GM19043 (cell line): ENCODE measurements around the gene ACAP3.
"Not testable (repeated sequence)": the region's sequence is repeated elsewhere in the genome, so short reads cannot be mapped to it uniquely, and the experiment has no call there.

Experiments used
- ATAC-seq: cut with Tn5 transposase; IDR thresholded peaks from one replicate; pipeline ENCODE4 v1.9.1; 2021; ENCODE audit warnings: low read depth; ENCODE audit not compliant: unreplicated experiment

The ACAP3 gene

DNA sequence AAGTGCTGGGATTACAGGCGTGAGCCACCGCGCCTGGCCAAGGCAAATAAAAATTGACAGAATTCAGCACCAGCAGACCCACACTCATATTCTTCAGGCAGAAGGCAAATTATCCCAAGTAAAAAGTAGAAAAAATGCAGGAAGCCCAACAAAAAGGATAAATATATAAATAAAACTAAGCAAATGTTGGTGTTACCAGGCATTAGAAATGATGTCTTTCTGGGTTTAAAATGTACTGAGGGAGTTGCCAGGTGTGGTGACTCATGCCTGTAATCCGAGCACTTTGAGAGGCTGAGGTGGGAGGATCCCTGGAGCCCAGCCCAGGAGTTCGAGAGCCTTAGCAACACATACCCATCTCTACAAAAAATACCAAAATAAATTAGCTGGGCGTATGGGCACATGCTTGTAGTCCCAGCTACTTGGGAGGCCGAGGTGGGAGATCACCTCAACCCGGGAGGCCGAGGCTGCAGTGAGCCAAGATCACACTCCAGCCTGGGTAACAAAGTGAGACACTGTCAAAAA lies 10.5 kb upstream of the ACAP3 start:
- ATAC-seq = no peak

DNA sequence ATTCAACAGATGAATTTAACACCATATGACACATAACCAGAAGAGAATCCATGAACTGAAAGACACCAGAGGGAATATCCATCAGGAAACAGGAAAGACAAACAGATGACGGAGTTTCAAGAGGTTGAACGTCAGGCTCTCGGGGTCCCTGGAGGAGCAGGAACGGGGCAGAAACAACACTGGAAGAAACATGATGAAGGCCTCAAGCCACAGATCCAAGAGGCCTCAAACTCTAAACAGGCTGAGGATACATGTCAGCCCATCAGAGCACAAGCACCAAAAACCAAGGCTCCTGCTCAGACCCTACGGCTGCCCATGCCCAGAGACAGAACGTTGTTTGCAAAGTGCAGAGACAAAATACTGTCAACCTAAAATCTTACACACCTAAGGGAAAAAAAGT lies 9.7 kb upstream of the ACAP3 start:
- ATAC-seq = no peak

DNA sequence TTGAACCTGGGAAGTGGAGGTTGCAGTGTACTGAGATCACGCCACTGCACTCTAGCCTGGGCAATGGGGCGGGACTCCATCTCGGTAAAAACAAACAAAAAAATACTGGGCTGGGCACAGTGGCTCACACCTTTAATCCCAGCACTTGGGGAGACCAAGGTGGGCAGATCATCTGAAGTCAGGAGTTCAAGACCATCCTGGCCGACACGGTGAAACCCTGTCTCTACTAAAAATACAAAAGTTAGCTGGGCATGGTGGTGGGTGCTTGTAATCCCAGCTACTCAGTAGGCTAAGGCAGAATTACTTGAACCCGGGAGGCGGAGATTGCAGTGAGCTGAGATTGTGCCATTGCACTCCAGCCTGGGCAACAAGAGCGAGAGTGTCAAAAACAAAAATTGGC lies 8.5 kb upstream of the ACAP3 start:
- not testable (repeated sequence) for ATAC-seq

DNA sequence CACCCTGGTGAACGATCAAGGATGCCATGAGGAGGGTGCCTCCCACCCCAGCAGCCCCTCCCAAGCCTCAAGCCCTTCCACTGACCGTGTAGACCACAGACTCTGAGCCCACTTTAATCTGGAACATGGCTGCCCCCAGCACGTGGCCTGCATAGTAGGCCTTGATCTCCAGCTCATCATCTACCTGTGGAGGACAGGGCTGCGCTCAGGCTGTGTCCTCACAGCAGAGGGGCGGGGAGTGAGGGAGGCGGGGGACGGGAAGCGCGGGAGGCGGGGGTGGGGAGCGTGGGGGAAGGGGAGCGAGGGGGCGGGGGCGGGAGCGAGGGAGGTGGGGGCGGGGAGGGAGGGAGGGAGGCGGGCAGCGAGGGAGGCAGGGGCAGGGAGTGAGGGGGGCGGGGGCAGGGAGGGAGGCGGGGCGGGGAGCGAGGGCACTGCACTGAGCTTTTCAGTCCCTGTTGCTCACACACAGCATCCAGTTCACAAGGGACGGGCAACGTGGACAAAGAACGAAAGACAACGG lies 7.8 kb upstream of the ACAP3 start:
- ATAC-seq = no peak

DNA sequence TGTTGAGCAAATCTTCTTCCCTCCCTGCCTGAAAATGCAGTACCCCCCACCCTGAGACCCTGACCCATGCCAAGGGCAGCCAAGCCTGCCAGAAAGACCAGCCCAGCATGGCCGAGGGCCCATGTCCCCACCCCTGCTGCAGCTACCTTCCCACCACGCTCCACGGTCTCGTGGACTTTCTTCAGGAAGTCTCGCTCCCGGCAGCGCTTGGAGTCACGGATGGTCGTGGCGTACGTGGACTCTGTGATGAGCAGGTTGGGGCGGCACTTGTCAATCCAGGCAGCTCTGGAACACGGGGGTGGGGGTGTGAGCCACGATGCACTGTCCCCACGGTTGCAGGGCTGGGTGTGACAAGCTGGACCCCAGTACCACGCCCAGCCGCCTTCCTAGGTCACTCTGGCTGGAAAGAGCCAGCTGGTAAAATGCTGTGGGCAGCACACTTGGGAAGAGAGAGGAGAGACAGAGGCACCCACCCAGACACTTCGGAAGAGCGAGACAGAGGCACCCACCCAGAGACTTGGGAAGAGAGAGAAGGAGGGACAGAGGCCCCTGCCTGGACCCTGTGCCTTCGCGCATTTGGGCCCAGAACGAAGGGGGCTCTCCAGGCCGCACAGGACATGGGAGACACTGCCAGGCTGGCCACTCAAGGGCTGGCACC lies 7.1 kb upstream of the ACAP3 start:
- ATAC-seq = no peak

DNA sequence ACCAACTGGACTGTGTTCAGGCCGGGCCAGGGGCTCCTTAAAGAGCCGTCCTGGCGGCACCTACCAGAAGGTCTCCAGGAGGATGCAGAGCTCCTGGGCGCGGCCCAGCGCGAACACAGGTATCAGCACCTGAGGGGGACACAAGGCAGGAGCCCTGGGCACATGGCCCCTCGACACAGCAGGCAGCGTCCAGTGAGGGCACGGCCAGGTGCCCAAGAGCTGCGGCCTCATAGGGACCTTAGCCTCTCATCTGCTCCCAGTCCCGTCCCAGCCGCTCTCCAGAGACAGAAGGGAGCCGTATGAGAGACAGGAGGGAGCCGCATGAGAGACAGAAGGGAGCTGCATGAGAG lies 6.5 kb upstream of the ACAP3 start:
- no peak for ATAC-seq

DNA sequence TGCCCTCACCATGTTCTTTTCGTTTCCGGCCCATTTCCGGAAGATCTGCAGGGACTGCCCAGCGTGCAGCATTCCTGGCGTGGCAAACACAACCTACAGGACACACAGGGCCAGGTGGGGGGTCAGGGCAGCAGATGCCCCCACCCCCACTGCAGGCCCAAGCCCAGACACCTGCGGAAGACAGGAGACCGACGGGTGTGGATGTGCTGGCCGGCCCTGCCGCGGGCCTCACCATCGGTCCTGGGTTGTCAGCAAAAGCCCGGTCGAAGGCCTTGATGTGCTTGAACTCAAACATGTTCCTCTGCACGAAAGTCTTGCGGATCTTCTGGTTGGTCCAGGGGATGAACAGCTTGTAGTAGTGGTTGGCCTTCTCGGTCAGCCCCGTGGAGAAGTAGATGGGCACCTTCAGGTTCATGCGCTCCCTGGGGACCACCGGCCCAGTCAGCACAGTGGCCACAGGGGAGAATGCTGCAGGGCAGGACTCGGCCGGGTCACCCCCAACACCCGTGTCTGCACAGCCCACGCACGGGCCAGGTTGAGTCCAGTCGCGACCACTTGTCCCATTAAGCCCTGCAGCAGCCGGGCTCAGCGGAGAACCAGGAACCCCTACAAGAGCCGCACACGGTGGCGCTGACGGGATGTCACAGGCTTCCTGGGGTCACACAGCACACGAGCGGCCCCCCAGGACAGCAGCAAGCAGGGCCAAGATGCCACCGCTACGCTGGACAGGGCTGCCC lies 5.9 kb upstream of the ACAP3 start:
- ATAC-seq = no peak

DNA sequence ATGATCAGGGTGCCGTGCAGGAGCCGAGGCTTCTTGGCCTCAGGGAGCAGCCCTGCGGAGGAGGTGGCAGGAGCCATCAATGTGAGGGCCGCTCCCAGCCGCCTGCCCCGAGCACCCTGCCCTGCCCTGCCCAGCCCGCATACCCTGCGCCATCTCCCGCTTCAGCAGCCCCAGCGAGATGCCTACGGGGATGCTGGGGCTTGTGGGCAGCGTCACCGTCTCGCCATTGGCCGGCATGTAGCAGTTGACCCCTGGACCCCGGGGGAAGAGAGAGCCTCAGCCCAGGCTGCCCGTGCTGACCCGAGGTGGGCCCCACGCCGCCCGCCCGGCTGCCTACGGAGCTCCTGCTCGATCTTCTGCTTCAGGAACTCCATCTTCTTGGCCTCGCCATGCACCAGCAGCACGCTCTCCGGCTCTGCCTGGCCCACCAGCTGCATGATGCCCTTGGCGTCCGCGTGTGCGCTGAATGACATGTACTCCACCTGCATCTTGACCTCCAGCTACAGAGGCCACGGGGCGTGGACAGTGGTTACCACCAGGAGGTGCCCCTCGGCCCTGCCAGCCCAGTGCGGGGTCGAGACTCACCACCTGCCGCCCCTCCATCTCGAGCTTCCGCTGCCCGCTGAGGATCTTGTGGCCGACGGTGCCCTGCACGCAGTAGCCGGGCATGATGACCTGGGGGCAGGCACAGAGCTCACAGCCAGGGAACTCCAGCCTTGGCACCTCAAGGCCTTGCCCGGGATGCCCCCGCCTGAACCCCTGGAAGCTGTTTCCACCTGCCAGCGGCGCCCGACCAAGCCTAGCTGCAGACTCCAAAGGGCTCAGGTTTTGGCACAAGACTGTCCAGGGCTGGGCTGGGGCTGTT lies 5.0 kb upstream of the ACAP3 start:
- no peak for ATAC-seq

DNA sequence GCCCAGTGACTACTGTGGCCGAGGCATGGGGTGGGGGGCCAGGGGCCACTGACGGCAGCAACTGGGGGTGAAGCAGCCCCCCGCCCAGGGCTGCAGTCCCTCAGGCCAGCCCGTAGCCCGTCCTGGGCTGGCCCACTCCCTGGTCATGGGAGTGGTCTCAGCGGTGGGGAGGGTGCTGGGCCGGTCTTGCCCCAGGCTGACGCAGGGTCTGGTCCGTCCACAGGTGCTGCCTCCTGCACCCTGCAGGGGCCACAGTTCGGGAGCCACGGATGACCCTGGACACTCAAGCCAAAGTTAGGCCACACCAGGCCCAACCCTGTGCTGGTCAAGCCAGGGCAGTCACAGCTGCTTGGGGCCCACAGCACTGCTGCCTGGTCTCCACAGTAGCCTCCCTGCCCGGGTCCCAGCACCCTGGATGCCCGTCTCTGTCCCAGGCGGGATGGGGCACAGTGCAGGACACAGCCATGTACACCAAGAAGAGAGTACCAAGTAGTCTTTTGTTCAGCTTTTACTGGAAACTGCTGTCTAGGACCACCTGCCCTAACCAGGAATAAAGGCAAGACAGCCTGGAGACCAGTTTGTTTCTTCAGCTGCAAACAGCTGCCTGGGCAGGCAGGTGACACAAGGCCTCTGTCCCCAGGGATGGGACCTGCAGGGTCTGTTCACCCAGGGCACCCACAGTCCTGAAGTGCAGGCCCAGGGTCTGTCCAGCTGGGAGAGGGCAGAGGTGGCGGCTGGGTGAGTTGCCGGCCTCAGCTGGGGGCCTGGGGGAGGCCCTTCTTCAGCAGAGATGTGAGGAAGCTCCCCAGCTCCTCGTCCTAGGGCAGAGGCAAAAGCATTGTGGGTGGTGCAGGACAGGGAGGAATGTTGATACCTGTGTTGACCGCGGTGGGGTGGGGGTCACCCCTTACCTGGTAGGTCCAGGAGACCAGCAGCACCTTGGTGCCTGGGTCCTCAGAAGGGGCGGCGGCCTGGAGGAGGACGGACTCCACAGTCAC lies 3.7 kb upstream of the ACAP3 start:
- ATAC-seq = no peak

DNA sequence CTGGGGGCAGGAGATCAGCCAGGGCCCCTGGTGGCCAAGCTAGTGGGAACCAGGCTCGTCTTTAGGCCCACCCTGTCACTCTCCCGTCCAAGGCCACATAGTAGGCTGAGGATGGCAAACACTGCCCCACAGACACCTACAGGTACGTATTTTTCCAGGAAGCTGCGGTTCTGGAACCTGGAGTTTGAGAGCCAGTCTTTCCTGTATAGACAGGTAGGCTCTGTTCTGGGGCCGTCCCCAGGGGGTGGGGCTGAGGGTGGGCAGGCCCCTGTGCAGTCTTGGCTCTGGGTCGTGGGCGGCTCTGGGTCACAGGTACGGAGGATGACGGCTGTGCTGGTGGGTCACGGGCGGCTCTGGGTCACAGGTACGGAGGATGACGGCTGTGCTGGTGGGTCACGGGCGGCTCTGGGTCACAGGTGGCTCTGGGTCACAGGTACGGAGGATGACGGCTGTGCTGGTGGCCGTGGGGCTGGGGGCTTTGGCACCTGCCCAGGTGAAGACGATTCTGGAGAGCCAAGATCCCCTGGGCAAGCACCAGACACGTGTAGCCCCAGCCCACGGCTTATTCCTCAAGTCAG lies 2.8 kb upstream of the ACAP3 start:
- no peak for ATAC-seq

DNA sequence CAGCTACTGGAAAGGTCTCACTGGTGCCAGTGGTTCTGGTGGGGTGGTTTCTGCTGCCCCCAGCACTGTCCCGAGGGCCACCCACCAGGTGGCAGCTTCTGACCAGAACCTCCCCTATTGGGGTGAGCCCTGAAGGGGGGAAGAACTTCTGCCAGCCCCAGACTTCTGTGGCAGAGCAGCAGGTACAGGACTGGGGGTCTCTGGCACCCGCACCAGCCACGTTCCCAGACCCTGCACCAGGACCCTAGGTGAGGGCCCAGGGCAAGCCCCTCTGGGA lies 2.3 kb upstream of the ACAP3 start:
- ATAC-seq = no peak

DNA sequence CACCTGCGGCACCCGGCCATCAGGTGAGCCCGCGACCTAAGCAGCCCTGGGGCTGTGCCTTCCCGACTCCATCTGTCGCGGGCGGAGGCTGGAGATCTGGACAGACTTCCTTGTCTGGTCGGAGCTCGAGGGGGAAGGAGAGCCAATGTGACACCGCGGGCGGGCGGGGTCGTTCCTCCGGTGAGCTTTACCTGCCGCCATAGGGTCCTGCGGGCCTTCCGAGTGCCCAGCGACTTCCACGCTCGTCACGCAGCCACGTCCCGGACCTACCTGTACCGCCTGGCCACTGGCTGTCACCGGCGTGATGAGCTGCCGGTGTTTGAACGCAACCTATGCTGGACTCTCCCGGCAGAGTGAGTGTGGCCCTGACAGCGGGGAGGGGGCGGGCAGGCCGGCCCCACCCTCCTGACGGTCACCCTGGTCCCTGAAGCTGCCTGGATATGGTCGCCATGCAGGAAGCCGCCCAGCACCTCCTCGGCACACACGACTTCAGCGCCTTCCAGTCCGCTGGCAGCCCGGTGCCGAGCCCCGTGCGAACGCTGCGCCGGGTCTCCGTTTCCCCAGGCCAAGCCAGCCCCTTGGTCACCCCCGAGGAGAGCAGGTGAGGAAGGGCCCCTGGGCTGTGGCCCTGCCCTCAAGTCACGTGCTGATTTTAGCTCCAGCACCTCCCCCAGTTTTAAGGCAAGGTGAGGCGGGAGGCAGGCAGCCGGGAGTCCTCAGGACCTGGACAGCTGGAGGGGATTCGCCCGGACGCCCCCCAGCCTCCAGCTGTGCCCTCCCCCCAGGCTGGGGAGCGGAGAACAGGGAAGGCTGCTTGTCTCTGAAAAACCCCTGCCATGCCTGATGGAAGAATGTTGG lies 1.8 kb upstream of the ACAP3 start:
- no peak for ATAC-seq

DNA sequence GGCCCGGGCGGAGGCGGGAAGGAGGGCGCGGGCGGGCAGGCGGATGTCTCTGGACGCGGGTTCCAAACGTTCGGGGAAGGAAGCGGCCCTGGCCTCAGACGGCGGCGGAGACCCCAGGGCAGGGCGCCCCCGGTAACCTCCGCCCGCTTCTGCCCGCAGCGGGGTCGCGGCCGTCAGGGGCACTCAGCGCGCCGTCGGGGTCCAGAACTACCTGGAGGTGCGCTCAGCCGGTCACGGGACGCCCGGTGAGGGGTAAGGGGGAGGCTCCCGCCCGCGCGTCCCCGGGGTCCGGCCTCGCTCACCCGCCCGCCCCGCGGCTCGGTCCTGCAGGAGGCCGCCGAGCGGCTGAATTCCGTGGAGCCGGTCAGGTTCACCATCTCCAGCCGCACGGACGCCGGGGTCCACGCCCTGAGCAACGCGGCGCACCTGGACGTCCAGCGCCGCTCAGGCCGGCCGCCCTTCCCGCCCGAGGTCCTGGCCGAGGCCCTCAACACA lies 1.1 kb upstream of the ACAP3 start:
- no peak for ATAC-seq

DNA sequence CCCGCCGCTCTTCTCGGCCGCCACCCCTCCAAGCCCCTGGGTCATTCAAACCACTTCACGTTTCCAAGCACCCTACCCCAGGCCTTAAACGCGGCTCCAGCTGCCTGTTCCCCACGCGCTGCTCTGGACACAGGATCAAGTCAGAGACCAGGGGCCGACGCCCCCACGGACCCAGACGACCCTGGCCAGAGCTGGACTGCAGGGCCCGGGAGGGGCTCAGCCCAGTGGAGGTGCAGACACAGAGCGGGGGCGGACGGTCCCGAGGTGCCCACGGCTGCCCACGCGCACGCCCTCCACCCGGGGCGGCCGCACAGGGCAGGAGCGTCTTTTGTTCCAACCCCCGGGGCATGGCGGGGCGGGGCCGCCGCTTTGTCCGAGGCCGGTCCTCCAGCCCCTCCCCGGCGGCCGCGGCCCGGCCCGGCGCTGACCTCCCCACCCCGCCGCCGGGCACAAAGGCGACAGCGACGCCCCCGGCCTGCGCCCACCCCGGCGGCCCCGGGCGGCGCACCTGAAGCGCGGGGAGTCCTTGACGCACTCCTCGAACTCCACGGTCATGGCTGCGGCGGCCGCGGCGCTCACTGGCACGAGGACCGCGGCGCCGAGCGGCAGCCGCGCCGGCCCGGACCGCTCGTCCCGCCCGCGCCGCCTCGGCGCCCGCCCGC lies 338 bp downstream of the ACAP3 start:
- ATAC-seq = no peak

DNA sequence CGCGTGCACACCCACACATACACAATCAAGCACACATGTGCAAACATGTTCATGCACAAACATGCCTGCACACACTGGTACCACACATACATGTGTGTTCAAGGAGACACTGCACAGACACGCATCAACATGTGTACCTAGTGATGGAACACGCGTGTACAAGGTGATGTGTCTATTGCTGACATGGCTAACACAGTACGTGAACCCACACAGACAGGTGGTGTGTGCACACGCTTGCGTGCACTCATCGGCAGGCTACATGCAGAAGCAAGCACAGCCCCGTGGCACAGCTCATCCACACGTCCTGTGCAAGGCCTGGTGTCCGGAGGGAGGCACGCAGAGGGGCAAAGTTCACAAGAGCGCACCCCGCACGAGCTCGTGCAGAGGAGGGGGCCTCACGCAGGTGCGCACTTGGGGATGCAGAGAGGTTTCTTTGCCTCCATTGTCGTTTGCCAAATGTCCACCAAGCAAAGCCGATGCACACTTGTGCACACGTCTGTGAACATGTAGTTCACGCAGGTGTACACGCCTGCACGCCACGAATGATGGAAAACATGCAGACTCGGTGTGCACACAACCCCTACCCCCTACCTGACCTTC lies 969 bp downstream of the ACAP3 start:
- no peak for ATAC-seq

DNA sequence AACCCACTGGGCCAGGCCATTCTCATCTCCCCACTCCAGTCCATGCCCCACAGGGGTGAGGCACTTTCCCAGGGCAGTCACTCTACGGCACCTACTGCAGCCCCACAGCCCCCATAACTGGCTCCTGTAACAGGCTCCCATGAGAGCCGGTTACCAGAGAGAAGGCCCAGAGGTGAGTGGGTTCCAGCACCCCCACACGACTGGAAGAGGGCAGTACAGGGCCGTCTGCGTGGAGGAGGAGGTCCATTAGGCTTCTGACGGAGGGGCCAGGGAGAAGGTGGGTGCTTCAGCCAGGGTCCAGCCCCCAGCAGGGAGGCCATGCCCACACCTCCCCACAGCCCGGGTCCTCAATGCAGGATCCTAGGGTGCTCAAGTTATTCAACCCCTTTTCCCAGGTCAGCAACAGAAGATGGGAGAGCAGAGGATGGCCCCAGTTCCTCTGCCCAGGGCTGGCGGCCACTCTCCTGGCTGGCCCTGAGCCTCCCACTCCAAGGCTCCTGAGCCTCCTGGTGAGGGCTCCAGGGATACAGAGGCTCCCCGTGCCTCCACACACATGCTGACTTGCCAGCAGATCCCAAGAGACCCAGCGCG lies 1.6 kb downstream of the ACAP3 start:
- no peak for ATAC-seq

DNA sequence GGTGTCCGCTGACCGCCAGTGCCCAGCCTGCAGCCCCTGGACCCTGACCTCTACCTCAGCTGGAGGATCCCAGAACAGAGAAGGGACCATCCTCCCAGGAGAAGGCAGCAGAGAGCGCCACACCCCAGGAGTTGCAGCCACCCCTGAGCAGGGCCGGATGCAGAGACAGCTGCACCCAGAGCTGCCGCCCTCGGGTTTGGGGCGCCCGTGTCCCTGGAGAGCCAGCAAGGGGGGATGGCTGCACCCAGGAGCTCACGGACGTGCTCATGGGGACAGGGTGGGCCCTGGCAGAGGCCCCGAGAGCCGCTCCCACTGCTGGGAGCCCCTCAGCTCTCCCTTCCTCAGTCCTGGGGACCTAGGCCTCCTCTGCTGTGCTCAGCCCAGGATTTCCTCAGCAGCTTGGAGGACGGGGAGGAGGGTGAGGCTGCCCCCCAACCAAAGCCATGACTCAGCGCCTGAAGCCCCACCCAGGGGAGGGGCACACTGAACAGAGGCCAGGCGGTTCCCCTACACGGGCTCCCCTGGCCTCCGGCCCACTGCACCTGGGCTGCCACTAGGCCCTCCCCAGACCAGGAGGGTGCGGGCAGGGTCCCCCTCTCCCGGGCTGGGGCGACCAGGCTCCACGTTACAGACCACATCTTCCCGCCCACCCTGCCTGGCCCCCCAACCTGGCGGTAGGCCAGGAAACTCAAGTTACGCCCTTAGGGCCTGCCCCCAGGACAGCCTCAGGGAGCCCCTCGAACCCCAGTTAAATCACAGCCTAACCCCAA lies 2.2 kb downstream of the ACAP3 start:
- no peak for ATAC-seq
